Right renal pelvis (tissue), 4 donors: ENCODE measurements around the gene ADGRE1. TPM values are rescaled to one million over a fixed set of nuclear protein-coding genes. Genes with fewer than 3 reads are reported as not detected.
"Not testable (repeated sequence)": the region's sequence is repeated elsewhere in the genome, so short reads cannot be mapped to it uniquely, and the experiment has no call there.

Experiments used
- DNase-seq, 4 donors: peaks; one replicate each; pipeline ENCODE4 v3.0.0-alpha.2; 2013; ENCODE audit warnings: low read depth in 4 of 4, low spot score in 3 of 4, missing footprints in 1 of 4
- polyA plus RNA-seq, 4 donors: library from polyadenylated mRNA; unstranded; fragments of 120-200 nt; gene quantifications; one replicate each; pipeline ENCODE4 v1.2.1, GENCODE V29; 2013; ENCODE audit not compliant: insufficient read length in 4 of 4

The ADGRE1 gene, protein sequence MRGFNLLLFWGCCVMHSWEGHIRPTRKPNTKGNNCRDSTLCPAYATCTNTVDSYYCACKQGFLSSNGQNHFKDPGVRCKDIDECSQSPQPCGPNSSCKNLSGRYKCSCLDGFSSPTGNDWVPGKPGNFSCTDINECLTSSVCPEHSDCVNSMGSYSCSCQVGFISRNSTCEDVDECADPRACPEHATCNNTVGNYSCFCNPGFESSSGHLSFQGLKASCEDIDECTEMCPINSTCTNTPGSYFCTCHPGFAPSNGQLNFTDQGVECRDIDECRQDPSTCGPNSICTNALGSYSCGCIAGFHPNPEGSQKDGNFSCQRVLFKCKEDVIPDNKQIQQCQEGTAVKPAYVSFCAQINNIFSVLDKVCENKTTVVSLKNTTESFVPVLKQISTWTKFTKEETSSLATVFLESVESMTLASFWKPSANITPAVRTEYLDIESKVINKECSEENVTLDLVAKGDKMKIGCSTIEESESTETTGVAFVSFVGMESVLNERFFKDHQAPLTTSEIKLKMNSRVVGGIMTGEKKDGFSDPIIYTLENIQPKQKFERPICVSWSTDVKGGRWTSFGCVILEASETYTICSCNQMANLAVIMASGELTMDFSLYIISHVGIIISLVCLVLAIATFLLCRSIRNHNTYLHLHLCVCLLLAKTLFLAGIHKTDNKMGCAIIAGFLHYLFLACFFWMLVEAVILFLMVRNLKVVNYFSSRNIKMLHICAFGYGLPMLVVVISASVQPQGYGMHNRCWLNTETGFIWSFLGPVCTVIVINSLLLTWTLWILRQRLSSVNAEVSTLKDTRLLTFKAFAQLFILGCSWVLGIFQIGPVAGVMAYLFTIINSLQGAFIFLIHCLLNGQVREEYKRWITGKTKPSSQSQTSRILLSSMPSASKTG
- polyA plus RNA-seq, result under 1 TPM; 0.10 to 0.26 (median 0.13) TPM

GRCh38 chr19:6887316-6887715, at the start of gene ADGRE1:
ADGRE1 (plus strand) TSS chr19:6887579; CDS start chr19:6887609, 30 bp downstream.
- DNase-seq, result no peak

DNA sequence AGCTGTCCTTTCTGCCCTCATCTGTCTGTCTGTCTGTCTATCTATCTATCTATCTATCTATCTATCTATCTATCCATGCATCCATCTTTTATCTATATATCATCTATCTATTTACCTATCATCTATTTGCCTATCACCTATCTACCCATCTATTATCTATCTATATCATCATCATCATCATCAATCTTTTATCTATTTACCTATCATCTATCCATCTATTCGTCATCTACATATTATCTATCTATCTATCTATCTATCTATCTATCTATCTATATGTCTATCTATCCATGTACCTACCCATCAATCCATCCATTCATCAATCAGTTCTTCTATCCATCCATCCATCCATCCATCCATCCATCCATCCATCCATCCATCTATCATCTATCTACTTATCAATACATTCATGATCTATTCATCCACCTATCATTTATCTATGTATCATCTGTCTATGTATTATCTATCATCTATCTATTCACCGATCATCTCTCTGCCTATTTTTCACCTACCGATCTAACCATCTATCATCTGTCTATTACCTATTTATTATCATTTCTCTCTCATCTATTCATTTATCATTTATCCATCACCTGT, 49.2 kb upstream of the ADGRE1 start:
- no peak for DNase-seq

DNA sequence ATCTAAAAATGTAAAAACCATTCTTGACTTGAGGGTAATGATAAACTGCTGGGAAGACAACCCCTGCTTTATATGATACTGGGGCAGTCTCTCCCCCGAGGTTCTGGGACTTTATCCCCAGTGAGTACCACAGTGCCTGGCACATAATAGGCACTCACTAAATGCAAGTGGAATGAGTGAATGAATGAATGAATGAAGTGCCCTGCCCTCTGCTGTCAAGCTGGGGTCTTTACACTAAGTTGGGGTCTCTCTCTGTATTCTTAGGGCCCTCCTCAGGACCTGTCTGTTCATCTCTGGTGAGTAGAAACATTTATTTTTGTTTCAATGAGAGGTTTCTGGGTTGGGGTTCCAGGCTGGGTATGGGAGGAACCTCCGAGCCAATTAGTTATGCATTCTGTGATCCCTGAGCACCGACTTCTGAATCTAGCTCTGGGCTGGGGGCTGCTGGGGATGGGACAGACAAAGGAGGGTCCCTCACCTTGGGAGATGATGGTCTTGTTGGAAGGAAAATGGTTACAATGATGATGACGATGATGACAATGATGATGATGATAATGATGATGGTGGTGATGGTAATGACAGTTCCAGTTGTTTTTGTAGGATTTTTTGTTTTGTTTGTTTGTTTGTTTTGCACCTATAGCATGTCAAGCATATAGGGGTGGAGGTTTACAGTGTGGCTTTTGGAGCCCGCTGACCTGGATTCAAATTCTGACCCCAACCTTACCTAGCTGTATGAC, 44.3 kb upstream of the ADGRE1 start:
- no peak for DNase-seq

- no peak for DNase-seq
Observed at GRCh38 chr19:6847828-6848200, 39.6 kb upstream of the ADGRE1 start.

- no peak for DNase-seq
Observed at GRCh38 chr19:6848986-6849385, 38.4 kb upstream of the ADGRE1 start.

DNA sequence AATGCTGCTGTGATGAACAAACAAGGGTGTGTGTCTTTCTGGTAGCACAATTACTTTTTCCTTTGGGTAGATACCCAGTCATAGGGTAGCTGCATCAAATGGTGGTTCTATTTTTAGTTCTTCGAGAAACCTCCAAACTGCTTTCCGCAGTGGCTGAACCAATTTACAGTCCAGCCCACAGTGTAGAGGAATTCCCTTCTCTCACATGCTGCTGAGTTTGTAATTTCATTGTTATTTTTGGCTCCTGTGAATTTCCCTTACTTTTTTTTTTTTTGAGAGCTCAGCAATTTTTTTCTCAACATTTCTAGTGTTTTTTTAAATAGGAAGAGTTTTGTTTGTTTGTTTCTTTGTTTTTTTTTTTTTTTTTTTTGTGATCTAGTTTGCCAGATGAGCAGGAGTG, 37.5 kb upstream of the ADGRE1 start:
- no peak for DNase-seq

DNA sequence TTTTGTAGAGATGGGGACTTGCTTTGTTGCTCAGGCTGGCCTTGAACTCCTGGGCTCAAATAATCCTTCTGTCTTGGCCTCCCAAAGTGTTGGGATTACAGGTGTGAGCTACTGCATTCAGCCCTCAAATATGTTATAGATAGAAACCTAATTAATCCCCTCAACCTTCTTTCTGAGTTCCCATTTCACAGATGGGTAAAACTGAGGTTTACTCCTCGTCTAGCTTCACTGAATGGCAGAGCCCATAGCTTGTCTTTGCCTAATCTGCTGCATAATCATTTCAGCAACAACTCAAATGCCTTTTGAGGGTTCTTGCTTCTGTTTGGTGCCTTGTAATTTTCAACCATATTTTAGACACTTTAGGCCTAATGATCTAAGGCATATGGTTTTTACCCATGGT, 36.0 kb upstream of the ADGRE1 start:
- no peak for DNase-seq

DNA sequence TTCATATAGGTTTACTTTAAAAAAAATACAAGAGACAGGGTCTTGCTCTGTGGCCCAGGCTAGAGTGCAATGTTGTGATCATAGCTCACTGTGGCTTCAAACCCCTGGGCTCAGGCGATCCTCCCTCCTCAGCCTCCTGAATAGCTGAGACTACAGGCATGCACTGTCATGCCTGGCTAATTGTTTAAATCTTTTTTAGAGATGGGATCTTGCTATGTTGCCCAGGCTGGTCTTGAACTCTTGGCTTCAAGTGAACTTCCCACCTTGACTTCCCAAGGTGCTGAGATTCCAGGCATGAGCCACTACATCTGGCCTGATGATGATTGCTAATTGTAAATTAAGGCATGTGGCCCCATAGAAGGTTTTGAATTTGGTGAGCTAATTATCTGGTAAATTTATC, 35.4 kb upstream of the ADGRE1 start:
- DNase-seq, result no peak

DNA sequence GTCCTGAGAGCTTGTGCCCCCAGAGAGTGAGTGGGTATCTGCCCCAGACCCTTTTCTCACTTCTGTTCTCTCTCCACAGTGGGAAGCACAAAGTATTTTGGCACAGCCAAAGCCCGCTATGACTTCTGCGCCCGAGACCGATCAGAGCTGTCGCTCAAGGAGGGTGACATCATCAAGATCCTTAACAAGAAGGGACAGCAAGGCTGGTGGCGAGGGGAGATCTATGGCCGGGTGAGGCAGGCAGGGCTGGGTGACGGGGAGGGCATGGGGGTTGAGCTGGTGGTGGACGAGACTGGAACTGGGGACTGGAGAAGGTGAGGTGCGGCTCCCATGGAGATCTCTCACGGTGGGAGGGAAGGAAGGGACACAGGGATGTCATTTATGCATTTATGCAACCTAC, 33.5 kb upstream of the ADGRE1 start:
- no peak for DNase-seq

DNA sequence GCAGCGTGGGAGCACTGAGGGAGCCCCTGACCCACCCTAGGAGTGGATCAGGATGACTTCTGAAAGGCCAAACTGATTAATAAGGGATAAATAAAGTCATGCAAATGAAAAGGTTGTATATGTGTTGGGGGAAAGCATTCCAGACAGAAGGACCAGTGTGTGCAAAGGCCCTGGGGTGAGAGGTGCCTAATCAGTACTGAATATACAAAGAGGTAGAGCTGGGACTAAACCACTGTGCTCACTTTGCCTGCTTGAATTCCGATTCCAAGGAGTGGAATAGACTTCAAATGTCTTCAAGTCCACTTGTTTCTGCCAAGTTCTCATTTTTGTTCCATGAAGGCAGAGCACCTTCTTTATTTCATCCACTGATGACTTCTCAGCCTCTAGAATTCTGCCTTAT, 32.6 kb upstream of the ADGRE1 start:
- DNase-seq, result no peak

DNA sequence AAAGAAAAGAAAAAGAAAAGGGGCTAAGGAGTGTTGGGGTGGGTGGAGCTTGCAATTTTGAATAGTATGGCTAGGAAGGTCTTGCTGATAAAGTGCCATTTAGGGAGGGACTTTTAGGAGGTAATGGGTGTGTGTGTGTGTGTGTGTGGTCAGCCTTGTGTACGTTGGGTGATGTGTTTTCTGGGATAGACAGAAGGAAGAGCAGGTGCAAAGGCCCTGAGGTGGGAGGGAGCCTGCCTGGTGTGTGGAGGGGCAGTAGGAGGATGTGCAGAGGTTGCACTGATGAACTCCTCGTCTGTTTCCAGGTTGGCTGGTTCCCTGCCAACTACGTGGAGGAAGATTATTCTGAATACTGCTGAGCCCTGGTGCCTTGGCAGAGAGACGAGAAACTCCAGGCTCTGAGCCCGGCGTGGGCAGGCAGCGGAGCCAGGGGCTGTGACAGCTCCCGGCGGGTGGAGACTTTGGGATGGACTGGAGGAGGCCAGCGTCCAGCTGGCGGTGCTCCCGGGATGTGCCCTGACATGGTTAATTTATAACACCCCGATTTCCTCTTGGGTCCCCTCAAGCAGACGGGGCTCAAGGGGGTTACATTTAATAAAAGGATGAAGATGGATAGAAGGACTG, 30.5 kb upstream of the ADGRE1 start:
- no peak for DNase-seq

- DNase-seq, result no peak
Observed at GRCh38 chr19:6861683-6862286, 25.6 kb upstream of the ADGRE1 start.

GRCh38 chr19:6862673-6863078, 24.7 kb upstream of the ADGRE1 start:
- DNase-seq, result peak; percentile 49 to 65 (median 54)

- DNase-seq, result no peak
Observed at GRCh38 chr19:6864325-6864940, 22.9 kb upstream of the ADGRE1 start.

GRCh38 chr19:6865849-6866248, 21.5 kb upstream of the ADGRE1 start:
- no peak for DNase-seq

DNA sequence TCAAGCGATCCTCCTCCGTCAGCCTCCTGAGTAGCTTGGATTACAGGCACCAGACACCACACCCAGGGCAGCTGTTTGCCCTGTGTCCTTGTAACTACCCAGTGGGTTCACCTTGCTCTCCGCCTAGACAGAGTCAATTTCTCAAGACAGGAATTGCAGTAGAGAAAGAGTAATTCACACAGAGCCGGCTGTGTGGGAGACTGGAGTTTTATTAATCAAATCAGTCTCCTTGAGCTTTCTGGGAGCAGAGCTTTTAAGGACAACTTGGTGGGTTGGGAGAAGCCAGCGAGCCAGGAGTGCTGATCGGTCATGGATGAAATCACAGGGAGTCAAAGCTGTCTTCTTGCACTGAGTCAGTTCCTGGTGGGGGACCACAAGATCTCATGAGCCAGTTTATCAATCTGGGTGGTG, 20.6 kb upstream of the ADGRE1 start:
- DNase-seq, result no peak

- no peak for DNase-seq
Observed at GRCh38 chr19:6868351-6868750, 19.0 kb upstream of the ADGRE1 start.

- DNase-seq, result not testable (repeated sequence)
Observed at GRCh38 chr19:6869151-6869882, 18.1 kb upstream of the ADGRE1 start.
